BJ (cell line): ENCODE data around the gene OPALIN. TPM values are rescaled to one million over a fixed set of nuclear protein-coding genes. Genes with fewer than 3 reads are reported as not detected.

Source experiments
- CTCF ChIA-PET: fragments of 350-600 bp; formaldehyde crosslinking; extraction: SDS; loops from one replicate; lab custom pipeline; 2021; ENCODE audit warnings: antibody characterized with exemption, inconsistent platforms; lab: Yijun Ruan, JAX
- POLR2A ChIA-PET: fragments of 300-600 bp; sonication (Branson Sonifier 250); formaldehyde crosslinking; extraction: SDS; loops from one replicate; lab custom pipeline; 2021; ENCODE audit warnings: antibody characterized with exemption; lab: Charles Lee
- DNase-seq: peaks from one replicate; pipeline ENCODE4 v3.0.0-alpha.2; 2011; ENCODE audit warnings: low read depth
- H3K27me3 ChIP-seq: 2 replicates; pipeline ENCODE4 v1.6.0; 2011; ENCODE audit warnings: low read length; ENCODE audit not compliant: control insufficient read depth, insufficient read depth
- H3K36me3 ChIP-seq: 2 replicates; pipeline ENCODE4 v1.5.1; 2011; ENCODE audit warnings: low read length; ENCODE audit not compliant: control insufficient read depth, insufficient read depth
- H3K4me3 ChIP-seq: 2 replicates; pipeline ENCODE4 v1.5.1; 2011; ENCODE audit warnings: low read depth, mild to moderate bottlenecking, control low read depth, low read length
- CTCF ChIP-seq: IDR thresholded peaks from 2 replicates; pipeline ENCODE4 v1.5.1; 2011; ENCODE audit warnings: low read depth, mild to moderate bottlenecking, control low read depth, inconsistent platforms, low read length, moderate library complexity; ENCODE audit not compliant: insufficient read depth
- polyA plus RNA-seq: library from polyadenylated mRNA; depleted of rRNA; stranded (reverse); fragments of >200 nt; gene quantifications from 2 replicates; pipeline ENCODE4 v1.2.3, GENCODE V29; 2011

Gene OPALIN
- polyA plus RNA-seq, 1 experiment: not detected

GRCh38 chr10:96395931-96396877, 37.4 kb upstream of the OPALIN start:
- peak; percentile 89 for TF ChIP-seq CTCF
- DNase-seq: no peak
- Histone ChIP-seq H3K27me3 (peaks cover 2% of the 10 kb centered on the region; the same call in 1 of the 2 replicates), H3K36me3 (no peaks in the 10 kb centered on the region), H3K4me3 (no peak overlapping the region)
- ChIA-PET CTCF (interaction anchor here (0.7 to 4.3 kb wide), 17 partner anchors 8 to 822 kb away, joined by 3 to 28 read pairs (median 5); partner anchors contain the start of gene TLL2), POLR2A (no interaction called here)

- ChIA-PET POLR2A (no interaction called here), CTCF (interaction anchor here (0.8 to 3.4 kb wide), 3 partner anchors 16 to 125 kb away, joined by 3 to 13 read pairs (median 3); partner anchors contain the start of gene TLL2)
These were observed 31.7 kb upstream of the OPALIN start for GRCh38 chr10:96390460-96390864.

GRCh38 chr10:96389785-96390184, 31.0 kb upstream of the OPALIN start:
- Histone ChIP-seq H3K27me3 (no peaks in the 10 kb centered on the region; the same call in 1 of the 2 replicates), H3K36me3 (no peaks in the 10 kb centered on the region), H3K4me3 (no peak overlapping the region)
- DNase-seq: no peak
- no peak for TF ChIP-seq CTCF
- ChIA-PET CTCF (interaction anchor here (0.8 to 3.4 kb wide), 2 partner anchors 15 to 126 kb away, joined by 3 to 13 read pairs; no protein-coding TSS in a partner anchor), POLR2A (no interaction called here)

More at GRCh38 chr10:96390460-96390864, 31.7 kb upstream of the OPALIN start:
- no peak for TF ChIP-seq CTCF
- Histone ChIP-seq H3K27me3 (no peaks in the 10 kb centered on the region; the same call in 1 of the 2 replicates), H3K4me3 (no peak overlapping the region), H3K36me3 (no peaks in the 10 kb centered on the region)
- DNase-seq: no peak

- CTCF ChIA-PET: interaction anchor here (3.3 to 3.4 kb wide), 2 partner anchors 12 to 13 kb away, joined by 13 to 30 read pairs; no protein-coding TSS in a partner anchor
- TF ChIP-seq CTCF: no peak
- H3K27me3 ChIP-seq: no peaks in the 10 kb centered on the region; the same call in 1 of the 2 replicates
- POLR2A ChIA-PET: no interaction called here
- H3K4me3 ChIP-seq: no peak overlapping the region
- H3K36me3 ChIP-seq: no peaks in the 10 kb centered on the region
- DNase-seq: peak; percentile 57
These were observed 28.8 kb upstream of the OPALIN start for GRCh38 chr10:96387601-96388000.

GRCh38 chr10:96387161-96387560, 28.4 kb upstream of the OPALIN start:
- Histone ChIP-seq H3K4me3 (no peak overlapping the region), H3K36me3 (no peaks in the 10 kb centered on the region), H3K27me3 (no peaks in the 10 kb centered on the region)
- ChIA-PET POLR2A (interaction anchor here (0.6 kb wide), 1 partner anchor 110 kb away, joined by 4 read pairs; no protein-coding TSS in a partner anchor), CTCF (interaction anchor here (1.0 to 3.3 kb wide), 3 partner anchors 8 to 12 kb away, joined by 3 to 30 read pairs (median 4); no protein-coding TSS in a partner anchor)
- TF ChIP-seq CTCF: no peak
- no peak for DNase-seq
